HT-29 (cell line): ENCODE data around the gene RAB17. TPM values are rescaled to one million over a fixed set of nuclear protein-coding genes. Genes with fewer than 3 reads are reported as not detected.
A peak's percentile ranks its signal among the peaks of the same experiment; 100 is the strongest.

Experiments
- DNase-seq: peaks from one replicate; pipeline ENCODE4 v3.0.0-alpha.2; 2015; ENCODE audit warnings: low spot score
- total RNA-seq: library from RNA; depleted of rRNA; stranded (reverse); fragments of >200 nt; shearing (Covaris generic); gene quantifications from 2 replicates; pipeline ENCODE4 v1.2.3, GENCODE V29; 2014

Gene RAB17
- total RNA-seq, 1 experiment from 2014 or later: 65.1 TPM

GRCh38 chr2:237564526-237565131, 25.9 kb downstream of the RAB17 start:
- no peak for DNase-seq

- DNase-seq: no peak
Observed at GRCh38 chr2:237563816-237564215, 26.7 kb downstream of the RAB17 start.

- DNase-seq: no peak
Observed at GRCh38 chr2:237561221-237561620, 29.3 kb downstream of the RAB17 start.

- DNase-seq: peak; percentile 20
Observed at GRCh38 chr2:237558961-237559641, 31.4 kb downstream of the RAB17 start.

GRCh38 chr2:237557633-237558015, 32.9 kb downstream of the RAB17 start:
- DNase-seq: no peak

GRCh38 chr2:237556773-237557632, 33.5 kb downstream of the RAB17 start:
- DNase-seq: no peak

GRCh38 chr2:237555560-237555959, 35.0 kb downstream of the RAB17 start:
- DNase-seq: no peak

GRCh38 chr2:237553948-237554347, 36.6 kb downstream of the RAB17 start:
- no peak for DNase-seq

GRCh38 chr2:237552908-237553307, 37.6 kb downstream of the RAB17 start:
- DNase-seq: no peak

GRCh38 chr2:237551071-237551574, 39.4 kb downstream of the RAB17 start:
- no peak for DNase-seq

GRCh38 chr2:237549643-237550415, 40.7 kb downstream of the RAB17 start:
- no peak for DNase-seq

- no peak for DNase-seq
Observed at GRCh38 chr2:237549216-237549615, 41.3 kb downstream of the RAB17 start.

GRCh38 chr2:237547841-237548416, 42.6 kb downstream of the RAB17 start:
- no peak for DNase-seq

GRCh38 chr2:237546876-237547395, 43.6 kb downstream of the RAB17 start:
- DNase-seq: no peak

GRCh38 chr2:237546040-237546875, 44.3 kb downstream of the RAB17 start:
- DNase-seq: no peak

GRCh38 chr2:237542001-237542704, 48.4 kb downstream of the RAB17 start:
- DNase-seq: no peak

GRCh38 chr2:237541243-237541642, 49.3 kb downstream of the RAB17 start:
- DNase-seq: no peak

GRCh38 chr2:237540823-237541222, 49.7 kb downstream of the RAB17 start:
- no peak for DNase-seq

- DNase-seq: no peak
Observed at GRCh38 chr2:237540223-237540775, 50.2 kb downstream of the RAB17 start.
